ENCODE data around the gene PDK2. TPM values are rescaled to one million over a fixed set of nuclear protein-coding genes. Genes with fewer than 3 reads are reported as not detected.

PDK2 gene
- total RNA-seq, 1 experiment from 2014 or later = 31.9 TPM

GRCh38 chr17:50063561-50064252, 31.4 kb upstream of the PDK2 start:
- peak overlapping the region; percentile 15; the same call in 1 of the 2 replicates for H3K4me3 ChIP-seq (ENCODE audit: low read length)
- POLR2A ChIA-PET (ENCODE audit: unreplicated experiment) = interaction anchor here (1.2 to 1.5 kb wide), 3 partner anchors 8 to 37 kb away, joined by 8 to 27 read pairs (median 10); partner anchors contain the start of gene ITGA3
- H3K9me3 ChIP-seq (ENCODE audit: low read length) = no peaks in the 10 kb centered on the region
- H3K27me3 ChIP-seq (ENCODE audit: low read length) = no peaks in the 10 kb centered on the region
- H3K79me2 ChIP-seq (ENCODE audit: low read length) = peaks cover 91% of the 10 kb centered on the region
- peak overlapping the region; percentile 97 for H3K4me2 ChIP-seq (ENCODE audit: low read length)
- TSS peak; percentile 0 for BruUV-seq (replicated peaks)
- DNase-seq (peak; percentile 68), ATAC-seq (no peak)
- peaks cover 32% of the 10 kb centered on the region for H3F3A ChIP-seq (ENCODE audit: low read length, unreplicated experiment)
- peaks cover 39% of the 10 kb centered on the region for H3K36me3 ChIP-seq (ENCODE audit: low read depth, low read length)
- no peaks in the 10 kb centered on the region for H3K9me2 ChIP-seq (replicated peaks; ENCODE audit: low read length)
- TF ChIP-seq CTCF (conservative IDR thresholded peaks at IDR 0.05; ENCODE audit: low read depth, low read length) = no peak
- TF ChIP-seq EZH2phosphoT487 (IDR thresholded peaks at IDR 0.05; ENCODE audit: borderline replicate concordance, low read length) = no peak
- TF ChIP-seq EZH2 (IDR thresholded peaks at IDR 0.05; ENCODE audit: low read length, unreplicated experiment) = no peak
- H3K9ac ChIP-seq (ENCODE audit: low read length) = peak overlapping the region; percentile 76
- peaks cover 83% of the 10 kb centered on the region for H3K4me1 ChIP-seq (ENCODE audit: insufficient read depth, low read length)
- no peak overlapping the region for H2AFZ ChIP-seq (ENCODE audit: low read length)
- intact Hi-C loops (cut with micrococcal nuclease) = loop anchor here (2.0 kb wide), 2 partner anchors 23 to 31 kb away; partner anchors contain the start of gene PDK2
- CTCF ChIA-PET = interaction anchor here (0.6 to 1.6 kb wide), 5 partner anchors 16 to 1372 kb away, joined by 3 to 14 read pairs (median 4); no protein-coding TSS in a partner anchor
- peak overlapping the region; percentile 96 for H3K27ac ChIP-seq (ENCODE audit: low read length)
- H4K20me1 ChIP-seq (ENCODE audit: low read length) = peaks cover 12% of the 10 kb centered on the region

GRCh38 chr17:50064253-50065001, 30.7 kb upstream of the PDK2 start:
- TF ChIP-seq EZH2 (IDR thresholded peaks at IDR 0.05; ENCODE audit: low read length, unreplicated experiment) (no peak), CTCF (conservative IDR thresholded peaks at IDR 0.05; ENCODE audit: low read depth, low read length) (no peak), EZH2phosphoT487 (IDR thresholded peaks at IDR 0.05; ENCODE audit: borderline replicate concordance, low read length) (no peak)
- Histone ChIP-seq H3K9me3 (ENCODE audit: low read length) (no peaks in the 10 kb centered on the region), H2AFZ (ENCODE audit: low read length) (no peak overlapping the region), H3K27me3 (ENCODE audit: low read length) (no peaks in the 10 kb centered on the region), H3K36me3 (ENCODE audit: low read depth, low read length) (peaks cover 43% of the 10 kb centered on the region), H4K20me1 (ENCODE audit: low read length) (peaks cover 5% of the 10 kb centered on the region), H3K4me1 (ENCODE audit: insufficient read depth, low read length) (peaks cover 76% of the 10 kb centered on the region), H3K4me3 (ENCODE audit: low read length) (peak overlapping the region; percentile 10; the same call in 1 of the 2 replicates), H3K79me2 (ENCODE audit: low read length) (peaks cover 89% of the 10 kb centered on the region), H3K4me2 (ENCODE audit: low read length) (peak overlapping the region; percentile 97), H3F3A (ENCODE audit: low read length, unreplicated experiment) (peaks cover 32% of the 10 kb centered on the region), H3K9me2 (replicated peaks; ENCODE audit: low read length) (no peaks in the 10 kb centered on the region), H3K9ac (ENCODE audit: low read length) (peak overlapping the region; percentile 76), H3K27ac (ENCODE audit: low read length) (peak overlapping the region; percentile 96)
- intact Hi-C loops (cut with micrococcal nuclease) = loop anchor here (2.0 kb wide), 1 partner anchor 22 kb away; no protein-coding TSS in a partner anchor
- no TSS peak for BruUV-seq (replicated peaks)
- ChIA-PET POLR2A (ENCODE audit: unreplicated experiment) (interaction anchor here (0.7 to 1.5 kb wide), 5 partner anchors 9 to 38 kb away, joined by 3 to 27 read pairs (median 8); partner anchors contain the start of gene ITGA3), CTCF (interaction anchor here (0.8 to 1.5 kb wide), 5 partner anchors 9 to 37 kb away, joined by 3 to 14 read pairs (median 3); partner anchors contain the start of gene ITGA3)
- ATAC-seq (peak; percentile 58), DNase-seq (peak; percentile 100)
